Measurements from ENCODE around the gene NKTR.

The NKTR gene

GRCh38 chr3:42684632-42685362 lies 84.3 kb downstream of the NKTR start:
- DNase-seq (ENCODE audit: extremely low spot score): no peak
- TF ChIP-seq CTCF (IDR thresholded peaks at IDR 0.05; ENCODE audit: control extremely low read depth, extremely low read depth, low read depth, missing control alignments): no peak
- POLR2A ChIA-PET: no interaction called here
- CTCF ChIA-PET: interaction anchor here (1.9 kb wide), 1 partner anchor 8 kb away, joined by 7 read pairs; no protein-coding TSS in a partner anchor

- CTCF ChIA-PET: no interaction called here
- TF ChIP-seq CTCF (IDR thresholded peaks at IDR 0.05; ENCODE audit: control extremely low read depth, extremely low read depth, low read depth, missing control alignments): no peak
- no peak for DNase-seq (ENCODE audit: extremely low spot score)
- POLR2A ChIA-PET: no interaction called here
These were observed 84.9 kb downstream of the NKTR start, which contains the start of gene KLHL40 for GRCh38 chr3:42685363-42685881. TSS of gene KLHL40 (plus strand) at chr3:42685537. CDS start at chr3:42685619, 82 bp downstream.

- TF ChIP-seq CTCF (IDR thresholded peaks at IDR 0.05; ENCODE audit: control extremely low read depth, extremely low read depth, low read depth, missing control alignments): no peak
- POLR2A ChIA-PET: no interaction called here
- CTCF ChIA-PET: no interaction called here
- no peak for DNase-seq (ENCODE audit: extremely low spot score)
These were observed 85.7 kb downstream of the NKTR start for GRCh38 chr3:42685891-42686820.

- no peak for TF ChIP-seq CTCF (IDR thresholded peaks at IDR 0.05; ENCODE audit: control extremely low read depth, extremely low read depth, low read depth, missing control alignments)
- CTCF ChIA-PET: no interaction called here
- POLR2A ChIA-PET: interaction anchor here (0.6 kb wide), 1 partner anchor 24 kb away, joined by 4 read pairs; no protein-coding TSS in a partner anchor
- no peak for DNase-seq (ENCODE audit: extremely low spot score)
These were observed 86.6 kb downstream of the NKTR start for GRCh38 chr3:42686832-42687650.

GRCh38 chr3:42688016-42688415 lies 87.5 kb downstream of the NKTR start:
- CTCF ChIA-PET: no interaction called here
- DNase-seq (ENCODE audit: extremely low spot score): no peak
- POLR2A ChIA-PET: interaction anchor here (0.6 kb wide), 1 partner anchor 25 kb away, joined by 4 read pairs; no protein-coding TSS in a partner anchor
- TF ChIP-seq CTCF (IDR thresholded peaks at IDR 0.05; ENCODE audit: control extremely low read depth, extremely low read depth, low read depth, missing control alignments): no peak

All from GM10248 (cell line).